H1 (cell line): ENCODE measurements around the gene GRIN3A. TPM values are rescaled to one million over a fixed set of nuclear protein-coding genes. Genes with fewer than 3 reads are reported as not detected.

ENCODE experiments used
- CTCF ChIA-PET: fragments of 300-600 bp; sonication (Branson Sonifier 250); formaldehyde crosslinking; loops from one replicate; lab custom pipeline; 2021; ENCODE audit not compliant: partially characterized antibody; lab: Charles Lee
- POLR2A ChIA-PET: fragments of 300-600 bp; sonication (Branson Sonifier 250); formaldehyde crosslinking; loops from one replicate; lab custom pipeline; 2021; ENCODE audit warnings: inconsistent platforms; ENCODE audit not compliant: partially characterized antibody; lab: Charles Lee
- DNase-seq, 2 experiments: peaks; one replicate each; pipeline versions ENCODE4 v3.0.0 to v3.0.0-alpha.2; 2010 to 2022; ENCODE audit warnings: low spot score in 2 of 2, low read depth in 1 of 2, mixed read lengths in 1 of 2
- FAIRE-seq: peaks from 2 replicates; lab custom pipeline; 2011; peaks lifted over from hg19 to GRCh38; lab: Jason Lieb, UNC
- H2AFZ ChIP-seq: 2 replicates; pipeline ENCODE4 v1.8.1; 2012; ENCODE audit warnings: low read length, inconsistent platforms
- H2AK5ac ChIP-seq: 2 replicates; pipeline ENCODE4 v1.6.1; 2013; ENCODE audit warnings: low read depth, low read length
- H2BK120ac ChIP-seq: replicated peaks from 2 replicates; pipeline ENCODE3; 2013; ENCODE audit warnings: low read depth, low read length, inconsistent platforms
- H2BK12ac ChIP-seq: 2 replicates; pipeline ENCODE4 v1.6.1; 2013; ENCODE audit warnings: low read depth, low read length
- H2BK15ac ChIP-seq: 2 replicates; pipeline ENCODE4 v1.6.1; 2013; ENCODE audit warnings: low read length
- H2BK20ac ChIP-seq: 2 replicates; pipeline ENCODE4 v1.6.1; 2013; ENCODE audit warnings: low read length
- H2BK5ac ChIP-seq: 2 replicates; pipeline ENCODE4 v1.6.1; 2013; ENCODE audit warnings: low read depth, low read length
- H3K14ac ChIP-seq: 2 replicates; pipeline ENCODE4 v1.6.1; 2013; ENCODE audit warnings: inconsistent platforms; ENCODE audit not compliant: insufficient read length
- H3K18ac ChIP-seq: 2 replicates; pipeline ENCODE4 v1.6.1; 2013; ENCODE audit warnings: low read length; ENCODE audit errors: extremely low read depth
- H3K23ac ChIP-seq: 2 replicates; pipeline ENCODE4 v1.6.1; 2013; ENCODE audit warnings: inconsistent platforms; ENCODE audit not compliant: insufficient read length
- H3K23me2 ChIP-seq: 2 replicates; pipeline ENCODE4 v1.6.1; 2013; ENCODE audit warnings: low read depth, low read length
- H3K27ac ChIP-seq: 2 replicates; pipeline ENCODE4 v1.6.1; 2011; ENCODE audit warnings: low read depth, low read length, inconsistent platforms
- H3K27me3 ChIP-seq, 4 experiments: replicated peaks in 1 of 4; 1 replicate in 1 of 4; 2 replicates in 3 of 4; pipeline versions ENCODE4 v1.6.1 to v1.8.1; 2011 to 2013; ENCODE audit warnings: low read length in 3 of 4, mild to moderate bottlenecking in 3 of 4, inconsistent platforms in 2 of 4, mixed read lengths in 2 of 4, moderate library complexity in 1 of 4; ENCODE audit not compliant: control insufficient read depth in 3 of 4, insufficient read depth in 3 of 4; ENCODE audit errors: extremely low read depth in 1 of 4
- H3K36me3 ChIP-seq, 4 experiments: 2 replicates each; pipeline versions ENCODE4 v1.6.1 to v1.8.1; 2011 to 2013; ENCODE audit warnings: mild to moderate bottlenecking in 4 of 4, low read length in 3 of 4, moderate library complexity in 2 of 4, control low read depth in 1 of 4, inconsistent platforms in 1 of 4; ENCODE audit not compliant: insufficient read depth in 4 of 4, control insufficient read depth in 2 of 4
- H3K4ac ChIP-seq: replicated peaks from 2 replicates; pipeline ENCODE3; 2013; ENCODE audit warnings: low read length, low read depth, mixed read lengths, inconsistent platforms; ENCODE audit not compliant: insufficient read length
- H3K4me1 ChIP-seq, 4 experiments: replicated peaks in 1 of 4; 1 replicate in 1 of 4; 2 replicates in 3 of 4; pipeline versions ENCODE4 v1.6.1 to v1.8.1; 2011 to 2013; ENCODE audit warnings: low read length in 3 of 4, inconsistent platforms in 2 of 4, mixed read lengths in 1 of 4; ENCODE audit not compliant: insufficient read depth in 4 of 4, control insufficient read depth in 3 of 4
- H3K4me2 ChIP-seq, 2 experiments: 2 replicates each; pipeline versions ENCODE4 v1.6.1 to v1.8.1; 2011 to 2013; ENCODE audit warnings: low read depth in 2 of 2, low read length in 2 of 2, control low read depth in 1 of 2, inconsistent platforms in 1 of 2, mild to moderate bottlenecking in 1 of 2; ENCODE audit not compliant: insufficient read depth in 1 of 2
- H3K4me3 ChIP-seq, 4 experiments: fragments of 200-600, 300-600 bp in 1 of 4; sonication (generic), shearing (Covaris generic), sonication (Bioruptor Twin) in 1 of 4; 2 replicates each; pipeline versions ENCODE4 v1.5.1 to v1.8.1; 2011 to 2016; ENCODE audit warnings: low read length in 4 of 4, low read depth in 3 of 4, control low read depth in 2 of 4, inconsistent platforms in 2 of 4, mild to moderate bottlenecking in 2 of 4, mixed read lengths in 1 of 4, moderate library complexity in 1 of 4; ENCODE audit not compliant: insufficient read depth in 2 of 4; ENCODE audit errors: extremely low read depth in 1 of 4
- H3K56ac ChIP-seq: replicated peaks from 2 replicates; pipeline ENCODE3; 2013; ENCODE audit warnings: low read depth, mild to moderate bottlenecking, mixed read lengths, low read length, inconsistent platforms; ENCODE audit not compliant: insufficient read length
- H3K79me1 ChIP-seq: 2 replicates; pipeline ENCODE4 v1.6.1; 2013; ENCODE audit warnings: low read depth, low read length, control low read depth
- H3K79me2 ChIP-seq, 2 experiments: 2 replicates each; pipeline versions ENCODE4 v1.6.1 to v1.8.1; 2012 to 2013; ENCODE audit warnings: low read length in 2 of 2, mild to moderate bottlenecking in 2 of 2, inconsistent platforms in 1 of 2; ENCODE audit not compliant: insufficient read depth in 2 of 2, control insufficient read depth in 1 of 2
- H3K9ac ChIP-seq, 4 experiments: replicated peaks in 1 of 4; 1 replicate in 1 of 4; 2 replicates in 3 of 4; pipeline versions ENCODE4 v1.6.1 to v1.8.1; 2011 to 2013; ENCODE audit warnings: low read depth in 3 of 4, low read length in 3 of 4, control low read depth in 2 of 4, mild to moderate bottlenecking in 2 of 4, moderate library complexity in 2 of 4, inconsistent platforms in 1 of 4; ENCODE audit errors: extremely low read depth in 1 of 4
- H3K9me3 ChIP-seq, 2 experiments: 2 replicates each; pipeline versions ENCODE4 v1.6.1 to v1.8.1; 2012 to 2013; ENCODE audit warnings: mild to moderate bottlenecking in 2 of 2, moderate library complexity in 2 of 2, control low read depth in 1 of 2, inconsistent platforms in 1 of 2, low read depth in 1 of 2, low read length in 1 of 2, mixed read lengths in 1 of 2; ENCODE audit not compliant: insufficient read depth in 2 of 2
- H4K20me1 ChIP-seq, 2 experiments: replicated peaks in 1 of 2; 2 replicates each; pipeline versions ENCODE3 to v1.8.1; 2011 to 2013; ENCODE audit warnings: inconsistent platforms in 2 of 2, low read length in 2 of 2, mild to moderate bottlenecking in 1 of 2; ENCODE audit not compliant: insufficient read depth in 2 of 2, control insufficient read depth in 1 of 2
- H4K5ac ChIP-seq: 2 replicates; pipeline ENCODE4 v1.6.1; 2013; ENCODE audit warnings: low read length, low read depth, mixed read lengths, inconsistent platforms; ENCODE audit not compliant: insufficient read length
- H4K8ac ChIP-seq: 2 replicates; pipeline ENCODE4 v1.8.0; 2013; ENCODE audit warnings: mild to moderate bottlenecking, moderate library complexity, low read length, inconsistent platforms; ENCODE audit not compliant: insufficient read depth; ENCODE audit errors: extremely low read depth
- H4K91ac ChIP-seq: replicated peaks from 2 replicates; pipeline ENCODE3; 2013; ENCODE audit warnings: low read length, mixed read lengths, inconsistent platforms; ENCODE audit not compliant: insufficient read length
- BACH1 ChIP-seq: IDR thresholded peaks from 2 replicates; pipeline ENCODE4 v1.6.1; 2012; ENCODE audit warnings: low read length, improper control_type of control experiment
- CBX8 ChIP-seq: fragments of 300-800, 300-1000 bp; sonication (generic); IDR thresholded peaks from 2 replicates; pipeline ENCODE4 v1.7.1; 2016; ENCODE audit warnings: low read depth, low read length, borderline replicate concordance
- CTBP2 ChIP-seq: IDR thresholded peaks from 2 replicates; pipeline ENCODE4 v1.7.0; 2011; ENCODE audit warnings: borderline replicate concordance, mild to moderate bottlenecking, moderate library complexity, mixed read lengths, low read length; ENCODE audit not compliant: insufficient read depth, insufficient read length
- EP300 ChIP-seq, 2 experiments: IDR thresholded peaks; 1 replicate in 1 of 2; 2 replicates in 1 of 2; pipeline ENCODE4 v1.6.1; 2011 to 2012; ENCODE audit warnings: low read depth in 2 of 2, low read length in 2 of 2, mild to moderate bottlenecking in 2 of 2, borderline replicate concordance in 1 of 2, inconsistent platforms in 1 of 2, moderate library complexity in 1 of 2
- FOSL1 ChIP-seq: IDR thresholded peaks from 2 replicates; pipeline ENCODE4 v1.6.1; 2011; ENCODE audit warnings: mild to moderate bottlenecking, low read depth, low read length, moderate library complexity; ENCODE audit not compliant: insufficient read depth
- JUND ChIP-seq: IDR thresholded peaks from 2 replicates; pipeline ENCODE4 v1.6.1; 2011; ENCODE audit warnings: mild to moderate bottlenecking, improper control_type of control experiment, low read length
- KDM4A ChIP-seq: IDR thresholded peaks from one replicate; pipeline ENCODE4 v1.7.1; 2012; ENCODE audit warnings: low read depth, mild to moderate bottlenecking, moderate library complexity, low read length, inconsistent platforms; ENCODE audit not compliant: severe bottlenecking
- KDM5A ChIP-seq: fragments of 200-600 bp; IDR thresholded peaks from 2 replicates; pipeline ENCODE4 v1.7.1; 2012; ENCODE audit warnings: mild to moderate bottlenecking, low read length, inconsistent platforms, mixed read lengths
- NRF1 ChIP-seq: IDR thresholded peaks from 2 replicates; pipeline ENCODE4 v1.6.1; 2011; ENCODE audit warnings: mild to moderate bottlenecking, low read depth, low read length, improper control_type of control experiment
- POLR2A ChIP-seq, 2 experiments: IDR thresholded peaks; 1 replicate in 1 of 2; 2 replicates in 1 of 2; pipeline ENCODE4 v1.6.1; 2011; ENCODE audit warnings: low read depth in 2 of 2, low read length in 2 of 2, mild to moderate bottlenecking in 2 of 2; ENCODE audit errors: control extremely low read depth in 1 of 2
- POLR2AphosphoS5 ChIP-seq: IDR thresholded peaks from 2 replicates; pipeline ENCODE4 v1.6.1; 2011; ENCODE audit warnings: low read depth, low read length
- SIX5 ChIP-seq: IDR thresholded peaks from 2 replicates; pipeline ENCODE4 v1.6.1; 2011; ENCODE audit warnings: mild to moderate bottlenecking, low read depth, low read length
- TAF1 ChIP-seq: IDR thresholded peaks from 2 replicates; pipeline ENCODE4 v1.6.1; 2011; ENCODE audit warnings: mild to moderate bottlenecking, low read depth, low read length
- polyA plus RNA-seq, 7 experiments: library from polyadenylated mRNA; depleted of rRNA in 3 of 7; stranded (reverse) in 5 of 7; unstranded in 2 of 7; fragments of >200 nt in 5 of 7; fragments of 200-250 nt in 2 of 7; gene quantifications; 1 replicate in 5 of 7; 2 replicates in 1 of 7; 4 replicates in 1 of 7; pipeline versions ENCODE4 v1.2.1 to v1.2.3, GENCODE V29; 2011 to 2013; ENCODE audit warnings: missing spikeins in 2 of 7, mixed read lengths in 2 of 7
- total RNA-seq: library from RNA; stranded (reverse); fragmentation: NEBNext Ultra II Directional; extraction: Animal tissue kit (Norgen Biotek cat#: 25700); gene quantifications from 2 replicates; pipeline ENCODE4 v1.2.1, GENCODE V29; 2021
- TF ChIP-seq, protein P1 (sequence below): IDR thresholded peaks from 2 replicates; pipeline ENCODE4 v1.6.1; 2012; ENCODE audit warnings: inconsistent platforms
- TF ChIP-seq, protein P2 (sequence below): IDR thresholded peaks from 2 replicates; pipeline ENCODE4 v1.6.1; 2011; ENCODE audit warnings: low read length, improper control_type of control experiment

The GRIN3A gene
- total and polyA plus RNA-seq, 2 of the 8 experiments (the other 6 are each of a cell fraction or from before 2014, with no cell fraction given) = 0.04 TPM; not detected in 1

DNA sequence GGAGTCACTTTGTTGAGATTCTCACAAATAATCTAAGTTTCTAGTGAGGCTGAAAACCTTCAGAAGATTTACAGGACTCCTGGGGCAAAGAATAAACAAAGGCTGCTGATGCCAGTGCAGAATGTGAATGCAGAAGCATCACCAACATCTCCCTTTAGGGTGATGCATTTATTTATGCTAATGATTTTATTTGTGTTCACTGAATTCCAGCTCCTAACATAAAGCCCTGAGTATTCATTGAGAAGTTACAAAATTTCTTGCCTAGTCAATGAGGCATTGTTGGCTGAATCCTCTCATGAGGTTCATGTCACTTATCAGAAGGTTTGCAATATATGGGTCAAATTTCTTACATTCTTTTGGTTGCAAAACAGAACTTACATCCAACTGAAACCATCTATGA is 70.0 kb downstream of the GRIN3A start:
- ChIA-PET POLR2A (no interaction called here), CTCF (no interaction called here)
- no peak for TF ChIP-seq SIX5
- no peak for TF ChIP-seq EP300 (IDR thresholded peaks at IDR 0.05; ENCODE audit: borderline replicate concordance in 1 of 2, low read depth in 2 of 2, low read length in 2 of 2)
- no peak for TF ChIP-seq FOSL1
- no peak for TF ChIP-seq KDM4A
- no peak for TF ChIP-seq NRF1
- TF ChIP-seq JUND = no peak
- no peak for TF ChIP-seq TAF1
- TF ChIP-seq, protein P1, sequence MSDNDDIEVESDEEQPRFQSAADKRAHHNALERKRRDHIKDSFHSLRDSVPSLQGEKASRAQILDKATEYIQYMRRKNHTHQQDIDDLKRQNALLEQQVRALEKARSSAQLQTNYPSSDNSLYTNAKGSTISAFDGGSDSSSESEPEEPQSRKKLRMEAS = no peak
- TF ChIP-seq, protein P2, sequence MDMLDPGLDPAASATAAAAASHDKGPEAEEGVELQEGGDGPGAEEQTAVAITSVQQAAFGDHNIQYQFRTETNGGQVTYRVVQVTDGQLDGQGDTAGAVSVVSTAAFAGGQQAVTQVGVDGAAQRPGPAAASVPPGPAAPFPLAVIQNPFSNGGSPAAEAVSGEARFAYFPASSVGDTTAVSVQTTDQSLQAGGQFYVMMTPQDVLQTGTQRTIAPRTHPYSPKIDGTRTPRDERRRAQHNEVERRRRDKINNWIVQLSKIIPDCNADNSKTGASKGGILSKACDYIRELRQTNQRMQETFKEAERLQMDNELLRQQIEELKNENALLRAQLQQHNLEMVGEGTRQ = no peak
- TF ChIP-seq CTBP2 = no peak
- no peak for TF ChIP-seq CBX8
- no peak for TF ChIP-seq POLR2A (IDR thresholded peaks at IDR 0.05; ENCODE audit: control extremely low read depth in 1 of 2, low read depth in 2 of 2, low read length in 2 of 2)
- no peak for TF ChIP-seq KDM5A
- no peak for TF ChIP-seq POLR2AphosphoS5
- TF ChIP-seq BACH1 = no peak

More for the DNA sequence above, 70.0 kb downstream of the GRIN3A start:
- no peak overlapping the region for H2AFZ ChIP-seq
- DNase-seq = no peak
- no peaks in the 10 kb centered on the region for H3K79me2 ChIP-seq
- no peak overlapping the region for H2BK120ac ChIP-seq
- H2AK5ac ChIP-seq = no peak overlapping the region
- H3K27ac ChIP-seq = no peak overlapping the region
- no peak overlapping the region for H2BK5ac ChIP-seq
- no peaks in the 10 kb centered on the region for H3K79me1 ChIP-seq
- H4K20me1 ChIP-seq = no peaks in the 10 kb centered on the region
- peaks cover 0 to 3% (median 1%) of the 10 kb centered on the region in 4 experiments; a peak in 1 of 7 replicates for H3K4me1 ChIP-seq
- H3K23ac ChIP-seq = no peak overlapping the region
- H3K14ac ChIP-seq = no peak overlapping the region
- 0 out of 8 replicates have a peak, but pooled peaks cover 0 to 2% (median 0%) of the 10 kb centered on the region in 4 experiments for H3K36me3 ChIP-seq
- H3K4ac ChIP-seq = no peak overlapping the region
- no peak overlapping the region for H4K5ac ChIP-seq
- no peak overlapping the region for H2BK15ac ChIP-seq
- H2BK12ac ChIP-seq = no peak overlapping the region
- H3K9ac ChIP-seq = no peak overlapping the region
- no peak for FAIRE-seq
- H3K9me3 ChIP-seq = no peaks in the 10 kb centered on the region
- no peak overlapping the region for H3K18ac ChIP-seq
- no peak overlapping the region for H4K91ac ChIP-seq
- H3K4me2 ChIP-seq = 0 out of 4 replicates have a peak overlapping the region, but pooled peaks of 1 of the 2 experiments have one; percentile 34
- H3K27me3 ChIP-seq = no peaks in the 10 kb centered on the region
- H3K4me3 ChIP-seq = no peak overlapping the region
- no peak overlapping the region for H3K56ac ChIP-seq
- H4K8ac ChIP-seq = no peak overlapping the region
- H2BK20ac ChIP-seq = no peak overlapping the region
- no peaks in the 10 kb centered on the region for H3K23me2 ChIP-seq
